Measurements from ENCODE around the gene LMO2.
"Not testable (repeated sequence)": the region's sequence is repeated elsewhere in the genome, so short reads cannot be mapped to it uniquely, and the experiment has no call there.

LMO2 gene

GRCh38 chr11:33891714-33892327 is at the start of gene LMO2:
Gene LMO2, minus strand, starts transcription at chr11:33892076. Its CDS starts 22,360 bp downstream, at chr11:33869716.
- no peak for DNase-seq (ENCODE audit: low read depth)

- DNase-seq (ENCODE audit: low read depth): peak; percentile 3
These were observed 48.6 kb upstream of the LMO2 start for GRCh38 chr11:33940538-33940815.

DNA sequence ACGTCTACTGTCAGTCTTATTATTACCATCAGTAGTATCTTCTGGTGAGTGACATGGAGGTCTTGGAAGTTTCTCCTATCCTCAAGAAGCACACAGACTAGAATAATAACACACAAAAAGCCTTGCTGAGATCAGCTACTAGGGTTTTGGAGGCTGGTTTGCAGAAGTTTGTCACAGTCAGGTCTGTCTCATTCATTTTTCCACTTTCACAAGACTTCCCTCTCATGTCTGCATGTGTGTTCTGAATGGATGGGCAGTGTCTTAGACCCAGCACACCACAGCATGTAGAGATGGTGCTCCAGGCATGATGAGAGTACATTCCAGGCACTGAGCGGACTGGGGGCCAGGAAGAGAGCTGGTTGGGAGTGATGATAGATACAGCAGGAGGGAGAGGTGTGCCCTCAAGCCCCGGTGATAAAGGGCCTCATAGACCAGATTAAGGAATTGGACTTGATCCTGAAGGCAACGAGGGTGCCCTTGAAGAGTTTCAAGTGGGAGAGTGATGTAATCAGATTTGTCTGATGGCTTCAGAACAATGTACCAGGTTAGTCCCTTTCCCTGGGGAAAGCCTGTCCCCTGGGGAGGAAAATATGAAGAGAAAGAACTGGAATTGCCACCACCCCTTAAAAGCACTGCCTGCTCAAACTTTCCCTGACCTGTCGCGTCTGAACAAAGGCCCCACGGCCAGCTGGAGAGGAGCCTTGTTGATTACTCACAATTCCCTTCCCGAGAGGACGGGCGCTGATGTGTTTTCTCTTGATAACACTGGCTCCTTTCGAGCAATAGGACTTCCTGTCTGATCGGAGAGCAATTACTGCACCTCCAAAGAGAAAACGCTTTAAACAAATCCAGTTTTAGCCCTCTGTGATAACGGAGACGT is 45.1 kb upstream of the LMO2 start:
- DNase-seq (ENCODE audit: low read depth): peak; percentile 84

DNA sequence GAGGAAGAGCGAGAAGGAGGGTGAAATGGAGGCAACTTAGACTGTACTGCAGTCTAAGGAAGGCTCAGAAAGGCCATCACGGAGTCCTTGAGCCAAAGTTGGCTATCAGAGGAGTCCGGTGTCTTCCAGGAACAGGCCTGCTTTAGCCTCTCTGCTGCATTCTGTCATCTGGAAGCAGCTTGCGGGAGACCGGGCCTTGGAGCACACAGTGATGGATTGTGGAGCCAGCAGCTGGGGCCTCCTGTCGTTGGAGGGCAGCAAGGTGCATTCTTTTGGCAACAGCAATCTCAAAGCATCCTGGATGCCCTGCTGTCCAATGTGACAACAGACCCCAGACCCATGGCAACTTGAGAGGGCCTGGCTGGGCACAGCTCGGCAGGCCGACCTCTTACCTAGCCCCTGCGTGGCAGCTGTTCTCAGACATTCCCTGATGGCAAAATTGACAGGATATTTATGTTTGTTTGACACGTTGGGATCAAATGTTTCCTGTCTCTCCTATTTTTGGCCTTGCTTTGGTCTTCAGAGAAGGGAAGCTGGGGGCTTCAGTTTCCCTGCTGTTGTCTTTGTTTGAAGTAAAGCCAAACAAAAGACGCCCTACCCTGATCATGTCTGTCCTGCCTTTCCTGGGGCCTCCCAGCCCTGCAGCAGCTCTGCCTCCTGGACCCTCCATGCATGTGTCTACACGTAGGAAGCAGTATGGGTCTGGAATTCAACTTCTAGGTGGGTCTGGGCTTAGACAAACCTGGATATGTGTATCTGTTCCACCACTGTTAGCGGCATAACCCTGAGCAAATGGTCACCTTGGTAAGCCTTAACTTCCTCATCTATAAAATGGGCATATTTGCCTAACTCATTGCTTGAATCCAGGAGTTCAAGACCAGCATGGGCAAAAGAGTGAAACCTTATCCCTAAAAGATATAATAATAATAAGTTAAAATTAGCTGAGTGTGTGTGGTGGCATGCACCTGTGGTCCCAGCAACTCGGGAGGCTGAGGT is 43.9 kb upstream of the LMO2 start:
- DNase-seq (ENCODE audit: low read depth): no peak

GRCh38 chr11:33935005-33935404 is 43.1 kb upstream of the LMO2 start:
- no peak for DNase-seq (ENCODE audit: low read depth)

- no peak for DNase-seq (ENCODE audit: low read depth)
These were observed 42.6 kb upstream of the LMO2 start for GRCh38 chr11:33934450-33934849.

GRCh38 chr11:33933602-33934001 is 41.7 kb upstream of the LMO2 start:
- DNase-seq (ENCODE audit: low read depth): no peak

DNA sequence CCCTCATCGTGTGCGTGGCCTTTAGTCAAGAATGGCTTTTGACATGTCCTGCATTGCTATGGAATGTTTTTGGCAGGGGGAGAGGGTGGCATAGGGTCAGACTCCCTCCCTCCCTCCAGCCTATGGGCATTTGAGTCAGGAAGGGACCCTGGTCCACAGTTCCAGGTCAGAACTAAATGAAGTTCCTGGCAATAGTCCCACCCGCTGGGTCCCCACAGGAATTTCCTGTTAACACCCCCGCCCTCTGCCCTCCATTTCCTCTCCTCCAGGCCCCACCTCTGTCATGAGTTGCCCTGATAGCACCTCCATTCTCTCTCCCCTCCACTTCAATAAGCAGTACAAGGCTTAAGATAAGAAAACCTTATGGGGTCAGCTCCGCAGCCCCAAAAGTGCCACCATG is 40.8 kb upstream of the LMO2 start:
- DNase-seq (ENCODE audit: low read depth): no peak

GRCh38 chr11:33931739-33932366 is 40.0 kb upstream of the LMO2 start:
- DNase-seq (ENCODE audit: low read depth): not testable (repeated sequence)

DNA sequence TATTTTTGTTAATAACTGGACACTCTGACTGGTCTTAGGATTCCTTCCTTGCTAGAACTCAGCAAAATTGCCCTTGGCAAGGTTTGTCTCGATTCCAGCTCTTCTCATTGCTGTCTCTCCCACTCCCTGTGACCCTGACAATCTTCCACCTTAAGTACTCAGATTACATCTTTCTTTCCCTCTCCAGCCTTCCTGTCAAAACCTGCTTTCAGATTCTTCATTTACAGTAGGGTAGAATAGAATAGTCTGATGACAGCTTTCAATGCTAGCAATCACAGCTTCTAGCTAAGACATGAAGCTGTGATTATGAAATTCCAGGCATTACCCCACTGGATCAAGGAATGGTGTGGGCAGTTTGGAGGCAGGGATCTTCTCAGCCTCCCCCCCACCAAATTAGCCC is 39.2 kb upstream of the LMO2 start:
- peak; percentile 34 for DNase-seq (ENCODE audit: low read depth)

- DNase-seq (ENCODE audit: low read depth): peak; percentile 83
These were observed 38.6 kb upstream of the LMO2 start for GRCh38 chr11:33930317-33931021.

DNA sequence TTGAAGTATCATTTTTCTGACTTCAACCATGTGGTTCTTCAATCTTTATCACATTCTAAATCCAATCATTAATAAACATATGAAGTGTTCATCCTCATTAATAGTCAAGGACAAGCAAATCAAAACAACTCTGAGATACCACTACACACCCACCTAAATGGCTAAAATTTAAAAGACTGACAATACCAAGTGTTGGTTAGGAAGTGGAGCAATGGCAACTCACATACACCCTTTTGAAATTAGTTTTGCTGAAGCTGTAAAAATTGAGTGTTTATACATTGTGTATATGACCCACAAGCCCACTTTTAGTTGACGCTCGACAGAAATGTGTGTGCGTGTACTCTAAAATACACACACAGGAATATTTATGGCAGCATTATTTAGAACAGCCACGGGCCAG is 36.7 kb upstream of the LMO2 start:
- no peak for DNase-seq (ENCODE audit: low read depth)

DNA sequence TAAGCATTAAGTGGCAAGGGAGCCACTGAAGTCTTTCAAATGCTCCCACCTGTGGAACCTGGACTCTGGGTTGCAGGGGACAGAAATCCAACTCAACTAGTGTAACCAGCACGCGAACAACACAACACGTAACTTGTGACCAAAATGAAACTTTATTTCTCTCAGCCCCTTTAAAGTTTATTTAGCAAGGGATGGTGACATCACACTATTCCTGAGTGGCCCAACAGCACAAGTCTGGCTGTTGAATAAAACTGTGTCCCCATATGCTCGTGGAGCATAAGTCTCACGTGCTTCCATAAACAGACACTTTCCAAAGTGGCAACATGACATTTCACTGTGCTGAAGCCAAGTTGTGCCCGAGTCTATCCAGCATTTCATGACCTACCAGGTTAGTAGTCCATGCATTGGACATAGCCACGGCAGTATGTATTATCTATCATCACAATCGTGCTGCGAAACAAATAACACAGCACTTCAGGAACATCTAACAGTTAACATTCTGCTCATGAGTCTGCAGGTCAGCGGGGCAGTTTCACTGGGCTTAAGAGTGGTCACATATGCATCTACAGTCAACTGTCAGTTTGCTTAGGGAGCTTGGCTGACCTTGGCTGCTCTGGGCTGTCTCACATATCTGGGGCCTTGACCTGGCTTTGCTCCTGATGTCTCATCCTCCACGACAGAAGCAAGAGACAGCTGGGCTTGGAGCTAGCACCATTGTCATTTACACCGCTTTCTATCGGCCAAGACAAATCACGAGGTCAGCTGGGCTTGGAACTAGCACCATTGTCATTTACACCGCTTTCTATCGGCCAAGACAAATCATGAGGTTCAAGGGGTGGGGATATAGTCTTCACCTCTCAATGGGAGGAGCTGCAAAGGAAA is 35.0 kb upstream of the LMO2 start:
- no peak for DNase-seq (ENCODE audit: low read depth)

- no peak for DNase-seq (ENCODE audit: low read depth)
These were observed 32.5 kb upstream of the LMO2 start for GRCh38 chr11:33924341-33924740.

GRCh38 chr11:33923626-33924025 is 31.8 kb upstream of the LMO2 start:
- no peak for DNase-seq (ENCODE audit: low read depth)

DNA sequence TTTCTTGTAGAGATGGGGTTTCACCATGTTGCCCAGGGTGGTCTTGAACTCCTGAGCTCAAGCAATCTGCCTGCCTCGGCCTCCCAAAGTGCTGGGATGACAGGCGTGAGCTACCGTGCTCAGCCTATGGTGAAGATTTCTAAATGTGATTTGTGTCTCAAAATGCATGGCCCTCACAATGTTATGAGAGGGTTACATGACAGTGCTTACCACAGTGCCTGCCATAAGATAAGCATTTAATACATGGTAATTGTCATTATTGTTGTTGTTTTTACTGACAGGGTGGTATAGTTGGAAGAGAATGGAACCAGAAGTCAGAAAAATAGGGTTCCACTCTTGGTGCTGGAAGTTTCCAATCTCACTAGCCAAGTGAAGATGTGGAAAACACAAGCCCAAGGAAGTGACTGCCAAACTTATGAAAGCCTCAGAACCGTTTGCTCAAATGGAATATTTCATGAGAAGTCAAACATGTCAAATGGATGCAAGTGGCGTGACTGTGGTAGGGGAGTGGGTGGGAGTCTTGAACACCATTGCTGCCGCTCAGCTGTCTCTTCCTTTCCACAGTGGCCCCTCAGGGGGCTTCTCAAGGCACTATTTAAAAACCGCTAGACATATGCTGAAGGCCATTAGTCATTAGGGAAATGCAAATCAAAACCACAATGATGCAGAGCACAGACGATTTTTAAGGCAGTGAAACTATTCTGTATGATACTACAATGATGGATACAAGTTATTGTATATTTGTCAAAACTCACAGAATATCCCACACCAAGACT is 29.1 kb upstream of the LMO2 start:
- no peak for DNase-seq (ENCODE audit: low read depth)

DNA sequence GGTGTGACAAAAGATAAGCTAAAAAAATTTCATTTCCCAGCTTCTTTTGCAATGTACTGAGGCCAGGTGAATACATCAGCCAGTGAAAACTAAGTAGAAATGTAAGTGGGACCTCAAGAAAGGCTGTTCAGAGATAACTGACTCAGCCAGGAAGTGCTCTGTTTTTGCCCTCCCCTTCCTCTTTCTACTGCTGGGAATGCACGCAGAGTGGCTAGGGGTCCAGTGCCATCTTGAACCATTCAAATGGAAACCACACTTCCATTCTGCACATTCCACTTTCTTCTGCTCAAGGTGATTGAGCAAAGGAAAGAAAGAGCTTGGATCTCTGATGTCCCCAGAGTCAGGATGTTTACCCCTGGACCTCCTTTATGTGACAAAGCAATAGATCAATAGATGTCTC is 27.8 kb upstream of the LMO2 start:
- DNase-seq (ENCODE audit: low read depth): no peak

GRCh38 chr11:33917402-33917801 is 25.5 kb upstream of the LMO2 start:
- DNase-seq (ENCODE audit: low read depth): not testable (repeated sequence)

- no peak for DNase-seq (ENCODE audit: low read depth)
These were observed 24.9 kb upstream of the LMO2 start for GRCh38 chr11:33916736-33917135.

DNA sequence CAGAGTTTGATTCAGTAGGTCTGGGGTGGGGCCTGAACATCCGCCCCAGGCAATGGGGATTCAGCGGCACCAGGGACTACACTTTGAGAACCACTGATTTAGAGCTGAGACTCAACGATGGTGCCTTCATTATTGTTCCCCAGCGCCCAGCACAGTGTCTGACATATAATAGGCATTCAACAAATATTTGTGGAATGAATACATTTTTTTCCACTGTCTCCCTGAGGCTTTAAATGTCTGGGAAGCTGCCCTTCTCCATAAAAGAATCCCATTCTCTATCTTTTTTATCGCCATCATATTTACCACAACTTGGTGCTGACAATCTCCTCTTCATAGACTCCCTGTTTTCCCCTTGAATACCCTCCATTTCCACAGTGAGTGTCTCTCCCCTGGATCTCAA is 23.6 kb upstream of the LMO2 start:
- DNase-seq (ENCODE audit: low read depth): no peak
